A673 (cell line): ENCODE measurements around the gene CCR5. TPM values are rescaled to one million over a fixed set of nuclear protein-coding genes. Genes with fewer than 3 reads are reported as not detected.

Source experiments
- BruUV-seq: library from RNA; stranded (reverse); fragments of 400-500 nt; replicated peaks from 2 replicates; lab custom pipeline; 2021; lab: Mats Ljungman, UMichigan
- CTCF ChIA-PET: fragments of 300-600 bp; sonication (Branson Sonifier 250); formaldehyde crosslinking; loops from one replicate; lab custom pipeline; 2022; ENCODE audit warnings: antibody characterized with exemption; lab: Charles Lee
- POLR2A ChIA-PET: fragments of 300-600 bp; sonication (Branson Sonifier 250); formaldehyde crosslinking; loops from one replicate; lab custom pipeline; 2022; ENCODE audit warnings: antibody characterized with exemption; ENCODE audit not compliant: low non-redundant PET; lab: Charles Lee
- DNase-seq: peaks from one replicate; pipeline ENCODE4 v3.0.0-alpha.2; 2015; ENCODE audit warnings: low spot score
- H3K27ac ChIP-seq: fragments of 200-600 bp; sonication (generic); 2 replicates; pipeline ENCODE4 v1.5.1; 2016; ENCODE audit warnings: mixed run types, low read depth, mild to moderate bottlenecking, mixed read lengths, antibody characterized with exemption, low read length; ENCODE audit not compliant: poor library complexity, severe bottlenecking
- H3K27me3 ChIP-seq: fragments of 200-600 bp; sonication (generic); replicated peaks from 2 replicates; pipeline ENCODE4 v1.6.1; 2017; ENCODE audit warnings: mixed run types, low read depth, mild to moderate bottlenecking, mixed read lengths, antibody characterized with exemption, low read length; ENCODE audit not compliant: insufficient read depth, poor library complexity
- H3K36me3 ChIP-seq: fragments of 200-600 bp; sonication (generic); 2 replicates; pipeline ENCODE4 v1.6.1; 2016; ENCODE audit warnings: mixed run types, mild to moderate bottlenecking, mixed read lengths, antibody characterized with exemption, low read length; ENCODE audit not compliant: insufficient read depth, poor library complexity, severe bottlenecking
- H3K4me1 ChIP-seq: fragments of 200-600 bp; sonication (generic); 2 replicates; pipeline ENCODE4 v1.6.1; 2017; ENCODE audit warnings: mixed run types, mild to moderate bottlenecking, mixed read lengths, antibody characterized with exemption, low read length; ENCODE audit not compliant: insufficient read depth, poor library complexity, severe bottlenecking
- H3K4me3 ChIP-seq: fragments of 200-600 bp; sonication (generic); 2 replicates; pipeline ENCODE4 v1.5.1; 2016; ENCODE audit warnings: low read depth, mixed run types, mild to moderate bottlenecking, mixed read lengths, low read length; ENCODE audit not compliant: poor library complexity, severe bottlenecking
- H3K9me3 ChIP-seq: fragments of 200-600 bp; sonication (generic); 2 replicates; pipeline ENCODE4 v1.6.1; 2016; ENCODE audit warnings: mixed run types, low read depth, mild to moderate bottlenecking, mixed read lengths, antibody characterized with exemption, low read length; ENCODE audit not compliant: poor library complexity, severe bottlenecking
- CTCF ChIP-seq: fragments of 300-800, 200-600 bp; sonication (generic); conservative IDR thresholded peaks from 2 replicates; pipeline ENCODE4 v1.5.1; 2017; ENCODE audit warnings: low read depth, mild to moderate bottlenecking, antibody characterized with exemption, low read length, moderate library complexity, mixed read lengths
- EZH2 ChIP-seq: fragments of 200-600 bp; sonication (generic); IDR thresholded peaks from 2 replicates; pipeline ENCODE4 v1.6.1; 2017; ENCODE audit warnings: borderline replicate concordance, low read depth, mild to moderate bottlenecking, mixed read lengths, antibody characterized with exemption, low read length; ENCODE audit not compliant: poor library complexity, severe bottlenecking
- intact Hi-C: fragments of 100-400 bp; cut with micrococcal nuclease; formaldehyde crosslinking; loops from one replicate; pipeline ENCODE4 v1.10.0; 2022; ENCODE audit not compliant: unreplicated experiment
- total RNA-seq: library from RNA; stranded (reverse); gene quantifications from 2 replicates; pipeline ENCODE4 v1.2.3, GENCODE V29; 2021

The CCR5 gene
- total RNA-seq, 1 experiment from 2014 or later, result not detected

- TF ChIP-seq CTCF (no peak), EZH2 (no peak)
- Histone ChIP-seq H3K27ac (no peak overlapping the region), H3K9me3 (no peaks in the 10 kb centered on the region), H3K36me3 (no peaks in the 10 kb centered on the region), H3K4me3 (no peak overlapping the region), H3K27me3 (peaks cover 10% of the 10 kb centered on the region), H3K4me1 (peaks cover 6% of the 10 kb centered on the region)
- DNase-seq, result peak; percentile 57
- intact Hi-C loops, result no loop called here
- BruUV-seq, result no TSS peak
- POLR2A ChIA-PET, result interaction anchor here (0.9 kb wide), 1 partner anchor 518 kb away, joined by 3 read pairs; no protein-coding TSS in a partner anchor
- CTCF ChIA-PET, result no interaction called here
Observed at GRCh38 chr3:46359733-46360493, 10.8 kb upstream of the CCR5 start.

GRCh38 chr3:46360907-46361306, 9.8 kb upstream of the CCR5 start:
- POLR2A ChIA-PET, result interaction anchor here (0.9 kb wide), 1 partner anchor 519 kb away, joined by 3 read pairs; no protein-coding TSS in a partner anchor
- BruUV-seq, result no TSS peak
- DNase-seq, result no peak

More at GRCh38 chr3:46360907-46361306, 9.8 kb upstream of the CCR5 start:
- Histone ChIP-seq H3K27me3 (peaks cover 4% of the 10 kb centered on the region), H3K9me3 (no peaks in the 10 kb centered on the region), H3K36me3 (no peaks in the 10 kb centered on the region), H3K27ac (no peak overlapping the region), H3K4me1 (peaks cover 6% of the 10 kb centered on the region), H3K4me3 (no peak overlapping the region)
- intact Hi-C loops, result no loop called here
- TF ChIP-seq EZH2 (no peak), CTCF (no peak)
- CTCF ChIA-PET, result no interaction called here
